Neuronal stem cell (in vitro differentiated cells): ENCODE data around the gene MXI1.

Source experiments
- DNase-seq: peaks from one replicate; pipeline ENCODE4 v3.0.0-alpha.2; 2013; ENCODE audit warnings: low spot score
- H2AFZ ChIP-seq: one replicate; pipeline ENCODE4 v1.6.1; 2013; ENCODE audit warnings: mild to moderate bottlenecking, low read length, inconsistent platforms
- H2AK5ac ChIP-seq: 2 replicates; pipeline ENCODE4 v1.6.1; 2013; ENCODE audit warnings: low read depth, mild to moderate bottlenecking, inconsistent platforms, low read length, moderate library complexity, mixed read lengths
- H2BK120ac ChIP-seq: 2 replicates; pipeline ENCODE4 v1.6.1; 2013; ENCODE audit warnings: low read depth, mild to moderate bottlenecking, inconsistent platforms, low read length, moderate library complexity, mixed read lengths
- H2BK12ac ChIP-seq: one replicate; pipeline ENCODE4 v1.6.1; 2013; ENCODE audit warnings: low read length, inconsistent platforms
- H2BK15ac ChIP-seq: 2 replicates; pipeline ENCODE4 v1.6.1; 2013; ENCODE audit warnings: mild to moderate bottlenecking, low read length, inconsistent platforms, mixed read lengths
- H2BK5ac ChIP-seq: one replicate; pipeline ENCODE4 v1.6.1; 2013; ENCODE audit warnings: inconsistent platforms, mild to moderate bottlenecking, low read length, moderate library complexity
- H3K14ac ChIP-seq: one replicate; pipeline ENCODE4 v1.6.1; 2013; ENCODE audit warnings: low read length, inconsistent platforms
- H3K18ac ChIP-seq: 2 replicates; pipeline ENCODE4 v1.6.1; 2013; ENCODE audit warnings: low read length, inconsistent platforms
- H3K23ac ChIP-seq: 2 replicates; pipeline ENCODE4 v1.6.1; 2013; ENCODE audit warnings: low read depth, mild to moderate bottlenecking, mixed read lengths, low read length, inconsistent platforms; ENCODE audit not compliant: poor library complexity
- H3K27ac ChIP-seq: replicated peaks from 3 replicates; pipeline ENCODE4 v1.5.1; 2013; ENCODE audit warnings: low read length, inconsistent platforms
- H3K27me3 ChIP-seq, 3 experiments: 2 replicates each; pipeline ENCODE4 v1.6.1; 2013; ENCODE audit warnings: low read length in 3 of 3, mild to moderate bottlenecking in 2 of 3, inconsistent platforms in 1 of 3, low read depth in 1 of 3, mixed read lengths in 1 of 3, moderate library complexity in 1 of 3; ENCODE audit not compliant: control insufficient read depth in 3 of 3, insufficient read depth in 3 of 3
- H3K36me3 ChIP-seq, 2 donors: replicated peaks in 1 of 2; 2 replicates each; pipeline ENCODE4 v1.6.1; 2013; ENCODE audit warnings: low read length in 2 of 2; ENCODE audit not compliant: control insufficient read depth in 2 of 2, insufficient read depth in 2 of 2
- H3K4ac ChIP-seq: 2 replicates; pipeline ENCODE4 v1.6.1; 2013; ENCODE audit warnings: inconsistent platforms, mild to moderate bottlenecking, low read length, moderate library complexity
- H3K4me1 ChIP-seq, 2 donors: 1 replicate in 1 of 2; 2 replicates in 1 of 2; pipeline ENCODE4 v1.6.1; 2013; ENCODE audit warnings: low read length in 2 of 2, low read depth in 1 of 2; ENCODE audit not compliant: control insufficient read depth in 2 of 2, insufficient read depth in 1 of 2
- H3K4me2 ChIP-seq: one replicate; pipeline ENCODE4 v1.6.1; 2013; ENCODE audit warnings: mild to moderate bottlenecking, low read length, inconsistent platforms; ENCODE audit not compliant: insufficient read depth, poor library complexity, severe bottlenecking
- H3K4me3 ChIP-seq, 2 donors: 2 replicates each; pipeline ENCODE4 v1.5.1; 2013; ENCODE audit warnings: low read length in 2 of 2, mild to moderate bottlenecking in 2 of 2, inconsistent platforms in 1 of 2, moderate library complexity in 1 of 2
- H3K79me1 ChIP-seq: one replicate; pipeline ENCODE4 v1.6.1; 2013; ENCODE audit warnings: low read depth, mild to moderate bottlenecking, inconsistent platforms, low read length, moderate library complexity
- H3K9ac ChIP-seq: one replicate; pipeline ENCODE4 v1.6.1; 2013; ENCODE audit warnings: mild to moderate bottlenecking, low read depth, low read length, inconsistent platforms; ENCODE audit not compliant: poor library complexity
- H3K9me3 ChIP-seq, 2 donors: replicated peaks in 1 of 2; 2 replicates each; pipeline versions ENCODE3 to v1.6.1; 2013; ENCODE audit warnings: low read length in 2 of 2, mild to moderate bottlenecking in 2 of 2, inconsistent platforms in 1 of 2, low read depth in 1 of 2, mixed read lengths in 1 of 2, moderate library complexity in 1 of 2; ENCODE audit not compliant: control insufficient read depth in 2 of 2, insufficient read depth in 1 of 2
- H4K8ac ChIP-seq: one replicate; pipeline ENCODE4 v1.6.1; 2013; ENCODE audit warnings: low read depth, mild to moderate bottlenecking, inconsistent platforms, low read length, moderate library complexity
- H4K91ac ChIP-seq: one replicate; pipeline ENCODE4 v1.6.1; 2013; ENCODE audit warnings: low read length, low read depth, mild to moderate bottlenecking, inconsistent platforms; ENCODE audit not compliant: poor library complexity
- WGBS, 2 donors: extraction: QIAGEN DNeasy Blood & Tissue Kit; methylation state at CpG; one replicate each; pipeline ENCODE4 v1.1.7; 2013; ENCODE audit warnings: missing lambda C conversion rate in 2 of 2, mixed read lengths in 1 of 2; ENCODE audit not compliant: insufficient read length in 2 of 2, insufficient replicate concordance in 1 of 2; ENCODE audit errors: extremely low coverage in 2 of 2; 5-methylcytosine and 5-hydroxymethylcytosine counted together

MXI1 gene

DNA sequence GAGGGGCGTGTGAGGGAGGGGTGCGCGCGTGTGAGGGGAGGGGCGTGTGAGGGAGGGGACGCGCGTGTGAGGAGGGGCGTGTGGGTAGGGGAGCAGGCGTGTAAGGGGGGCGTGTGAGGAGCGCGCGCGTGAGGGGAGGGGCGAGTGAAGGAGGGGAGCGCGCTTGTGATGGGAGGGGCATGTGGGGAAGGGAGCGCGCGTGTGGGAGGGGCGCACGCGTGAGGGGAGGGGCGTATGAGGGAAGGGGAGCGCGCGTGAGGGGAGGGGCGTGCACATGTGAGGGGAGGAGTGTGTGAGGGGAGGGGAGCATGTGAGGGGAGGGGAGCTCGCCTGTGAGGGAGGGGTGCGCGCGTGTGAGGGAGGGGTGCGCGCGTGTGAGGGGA is 19.1 kb downstream of the MXI1 start:
- DNase-seq, result peak; percentile 87
- Histone ChIP-seq H2AFZ (peak overlapping the region; percentile 96), H3K4me2 (peak overlapping the region; percentile 77), H3K4ac (no peak overlapping the region), H2BK15ac (no peak overlapping the region), H3K9me3 (no peaks in the 10 kb centered on the region), H3K18ac (peak overlapping the region; percentile 87), H3K27ac (peak overlapping the region; percentile 88), H3K23ac (peak overlapping the region; percentile 95), H3K36me3 (peaks cover 0 to 29% of the 10 kb centered on the region in 2 donors), H3K9ac (peak overlapping the region; percentile 94), H3K14ac (no peak overlapping the region), H4K91ac (no peak overlapping the region), H3K4me1 (peaks cover 3 to 18% of the 10 kb centered on the region in 2 donors), H2BK120ac (no peak overlapping the region), H2BK12ac (no peak overlapping the region), H3K4me3 (peak overlapping the region; percentile 86 to 99), H3K79me1 (peaks cover 4% of the 10 kb centered on the region), H2AK5ac (no peak overlapping the region), H4K8ac (no peak overlapping the region), H2BK5ac (no peak overlapping the region), H3K27me3 (no peaks in the 10 kb centered on the region)
- WGBS, 2 donors, result no CpG with 5 or more reads among the region's 36 CpGs

GRCh38 chr10:110226926-110227641 is 19.7 kb downstream of the MXI1 start:
- H3K9me3 ChIP-seq, result no peaks in the 10 kb centered on the region
- H3K18ac ChIP-seq, result peak overlapping the region; percentile 95
- no peak overlapping the region for H2BK12ac ChIP-seq
- H2BK5ac ChIP-seq, result no peak overlapping the region
- no peak for DNase-seq
- peak overlapping the region; percentile 77 for H3K4me2 ChIP-seq
- no peak overlapping the region for H2AK5ac ChIP-seq
- WGBS, 2 donors, result no CpG with 5 or more reads among the region's 71 CpGs
- no peak overlapping the region for H2BK120ac ChIP-seq
- H3K79me1 ChIP-seq, result peaks cover 4% of the 10 kb centered on the region
- H3K9ac ChIP-seq, result peak overlapping the region; percentile 90
- H4K8ac ChIP-seq, result no peak overlapping the region
- peaks cover 0 to 32% of the 10 kb centered on the region in 2 donors for H3K36me3 ChIP-seq
- no peak overlapping the region for H2BK15ac ChIP-seq
- H4K91ac ChIP-seq, result no peak overlapping the region
- H3K14ac ChIP-seq, result peak overlapping the region; percentile 71
- peak overlapping the region; percentile 96 for H2AFZ ChIP-seq
- peak overlapping the region; percentile 95 for H3K23ac ChIP-seq
- H3K27me3 ChIP-seq, result no peaks in the 10 kb centered on the region
- H3K4ac ChIP-seq, result no peak overlapping the region
- H3K27ac ChIP-seq, result peak overlapping the region; percentile 88
- H3K4me1 ChIP-seq, result peaks cover 0 to 12% of the 10 kb centered on the region in 2 donors
- peak overlapping the region; percentile 86 to 99 for H3K4me3 ChIP-seq

DNA sequence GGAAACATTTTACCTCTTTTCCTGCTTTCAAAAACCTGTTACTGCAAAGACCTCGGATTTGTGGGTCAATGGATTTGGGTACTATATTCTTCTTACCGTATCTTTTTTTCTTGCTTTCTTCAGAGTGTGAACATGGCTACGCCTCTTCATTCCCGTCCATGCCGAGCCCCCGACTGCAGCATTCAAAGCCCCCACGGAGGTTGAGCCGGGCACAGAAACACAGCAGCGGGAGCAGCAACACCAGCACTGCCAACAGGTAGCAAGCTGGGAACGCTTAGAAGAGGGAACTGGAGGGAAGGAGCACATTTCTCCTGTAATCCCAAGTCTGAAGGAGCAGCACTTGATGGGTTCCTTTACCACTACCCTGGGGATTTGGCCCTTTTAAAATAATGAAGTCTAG is 20.7 kb downstream of the MXI1 start:
- Histone ChIP-seq H3K4me3 (no peak overlapping the region), H3K27me3 (no peaks in the 10 kb centered on the region)
- no CpG with 5 or more reads among the region's 10 CpGs for WGBS, 2 donors

DNA sequence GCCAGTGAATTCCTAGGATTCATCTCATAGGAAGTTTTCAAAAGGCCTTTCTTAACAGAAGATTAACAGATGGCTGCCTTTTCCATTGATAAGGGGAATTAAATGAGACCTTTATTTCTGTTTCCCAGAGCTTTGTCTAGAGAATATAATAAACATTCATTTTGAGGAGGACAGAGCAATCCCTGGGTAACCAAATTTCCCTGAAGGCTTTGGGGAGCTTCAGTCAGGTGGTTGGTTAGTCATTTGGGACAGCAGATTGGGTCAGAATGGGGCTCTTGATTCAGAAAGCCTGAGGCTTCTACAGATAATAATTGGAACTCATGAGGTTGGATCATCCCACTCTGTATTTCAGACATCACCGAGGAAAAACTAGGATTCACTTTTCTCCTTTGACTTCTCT is 21.8 kb downstream of the MXI1 start:
- no peak overlapping the region for H3K14ac ChIP-seq

More for the DNA sequence above, 20.7 kb downstream of the MXI1 start:
- no peak overlapping the region for H3K27ac ChIP-seq
- no peaks in the 10 kb centered on the region for H3K9me3 ChIP-seq
- H2BK15ac ChIP-seq, result no peak overlapping the region
- H3K4me1 ChIP-seq, result peaks cover 0 to 3% of the 10 kb centered on the region in 2 donors
- no peak overlapping the region for H4K8ac ChIP-seq
- H2BK12ac ChIP-seq, result no peak overlapping the region
- peaks cover 4% of the 10 kb centered on the region for H3K79me1 ChIP-seq
- H4K91ac ChIP-seq, result no peak overlapping the region
- no peak overlapping the region for H3K9ac ChIP-seq
- no peak overlapping the region for H2BK120ac ChIP-seq
- H3K4me2 ChIP-seq, result no peak overlapping the region
- no peak overlapping the region for H2AFZ ChIP-seq
- H2AK5ac ChIP-seq, result no peak overlapping the region
- no peak overlapping the region for H3K4ac ChIP-seq
- no peak overlapping the region for H3K18ac ChIP-seq
- H3K23ac ChIP-seq, result no peak overlapping the region
- no peak overlapping the region for H3K14ac ChIP-seq
- H2BK5ac ChIP-seq, result no peak overlapping the region
- no peak for DNase-seq
- H3K36me3 ChIP-seq, result peaks cover 0 to 42% of the 10 kb centered on the region in 2 donors

More for the DNA sequence above, 21.8 kb downstream of the MXI1 start:
- Histone ChIP-seq H2BK12ac (no peak overlapping the region), H3K4me3 (no peak overlapping the region), H2AFZ (no peak overlapping the region), H3K4me1 (peaks cover 0 to 3% of the 10 kb centered on the region in 2 donors), H3K23ac (no peak overlapping the region), H4K91ac (no peak overlapping the region), H3K79me1 (peaks cover 4% of the 10 kb centered on the region), H3K18ac (no peak overlapping the region), H3K9ac (no peak overlapping the region), H3K4me2 (no peak overlapping the region), H2BK120ac (no peak overlapping the region), H3K36me3 (peaks cover 0 to 44% of the 10 kb centered on the region in 2 donors), H2BK15ac (no peak overlapping the region), H2AK5ac (no peak overlapping the region), H3K4ac (no peak overlapping the region), H2BK5ac (no peak overlapping the region), H3K27ac (no peak overlapping the region), H3K9me3 (no peaks in the 10 kb centered on the region), H4K8ac (no peak overlapping the region), H3K27me3 (no peaks in the 10 kb centered on the region)
- WGBS, 2 donors, result no CpG with 5 or more reads among the region's 1 CpG
- DNase-seq, result no peak
